Measurements from ENCODE around the gene ZNF70.

Gene ZNF70

GRCh38 chr22:23756891-23757290 is 6.0 kb upstream of the ZNF70 start:
- Mint-ChIP-seq H3K4me3 (no peak overlapping the region), H3K36me3 (ENCODE audit: low read depth) (no peaks in the 10 kb centered on the region), H3K27me3 (ENCODE audit: low read depth) (no peaks in the 10 kb centered on the region), H3K9me3 (no peaks in the 10 kb centered on the region), H3K4me1 (ENCODE audit: low read depth) (peaks cover 3% of the 10 kb centered on the region), H3K27ac (no peak overlapping the region)

DNA sequence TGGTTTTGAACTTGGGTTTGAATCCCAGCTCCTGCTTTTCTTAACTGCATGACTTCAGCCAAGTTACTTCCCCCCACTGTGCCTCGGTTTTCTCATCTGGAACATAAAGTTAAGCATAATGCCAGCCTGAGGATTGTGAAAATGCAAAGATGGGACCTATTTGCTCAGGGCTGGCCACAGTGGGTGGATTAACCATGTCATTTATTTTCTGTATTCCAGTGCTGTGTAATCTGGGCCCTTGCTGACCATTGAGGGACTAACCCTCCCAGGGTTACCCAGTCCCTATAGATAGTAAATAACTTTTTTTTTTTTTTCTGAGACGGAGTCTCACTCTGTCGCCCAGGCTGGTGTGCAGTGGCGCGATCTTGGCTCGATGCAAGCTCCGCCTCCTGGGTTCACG is 4.8 kb upstream of the ZNF70 start:
- H3K27ac Mint-ChIP-seq, result no peak overlapping the region
- H3K4me3 Mint-ChIP-seq, result no peak overlapping the region
- H3K36me3 Mint-ChIP-seq (ENCODE audit: low read depth), result no peaks in the 10 kb centered on the region
- no peaks in the 10 kb centered on the region for H3K27me3 Mint-ChIP-seq (ENCODE audit: low read depth)
- no peaks in the 10 kb centered on the region for H3K9me3 Mint-ChIP-seq
- peaks cover 3% of the 10 kb centered on the region for H3K4me1 Mint-ChIP-seq (ENCODE audit: low read depth)

DNA sequence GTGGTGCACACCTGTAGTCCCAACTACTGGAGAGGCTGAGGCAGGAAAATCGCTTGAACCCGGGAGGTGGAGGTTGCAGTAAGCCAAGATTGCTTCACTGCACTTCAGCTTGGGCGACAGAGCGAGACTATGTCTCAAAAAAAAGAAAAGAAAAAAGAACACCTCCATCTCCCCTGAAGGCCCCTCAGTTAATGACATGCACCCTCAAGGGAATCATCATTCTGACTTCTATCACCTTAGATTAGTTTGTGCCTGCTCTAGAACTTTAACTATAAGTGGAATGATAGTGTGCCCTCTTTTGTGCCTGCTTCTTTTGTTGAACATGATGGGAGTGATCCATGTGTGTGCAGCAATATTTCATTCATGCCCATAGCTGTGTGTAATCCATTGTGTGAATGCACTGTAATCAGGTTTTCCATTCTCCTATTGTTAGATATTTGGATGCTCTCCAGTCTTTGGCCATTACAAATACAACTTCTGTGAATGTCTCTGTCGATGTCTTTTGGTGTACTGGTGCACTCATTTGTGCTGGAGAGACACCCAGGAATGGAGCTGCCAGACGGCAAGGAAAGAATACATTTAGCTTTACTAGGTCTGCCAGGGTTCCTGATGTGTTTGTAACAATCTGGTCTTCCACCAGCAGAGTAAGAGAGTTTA is 4.2 kb upstream of the ZNF70 start:
- Mint-ChIP-seq H3K27me3 (ENCODE audit: low read depth) (peaks cover 1% of the 10 kb centered on the region), H3K36me3 (ENCODE audit: low read depth) (no peaks in the 10 kb centered on the region), H3K4me1 (ENCODE audit: low read depth) (peaks cover 9% of the 10 kb centered on the region), H3K27ac (no peak overlapping the region), H3K4me3 (no peak overlapping the region), H3K9me3 (no peaks in the 10 kb centered on the region)

DNA sequence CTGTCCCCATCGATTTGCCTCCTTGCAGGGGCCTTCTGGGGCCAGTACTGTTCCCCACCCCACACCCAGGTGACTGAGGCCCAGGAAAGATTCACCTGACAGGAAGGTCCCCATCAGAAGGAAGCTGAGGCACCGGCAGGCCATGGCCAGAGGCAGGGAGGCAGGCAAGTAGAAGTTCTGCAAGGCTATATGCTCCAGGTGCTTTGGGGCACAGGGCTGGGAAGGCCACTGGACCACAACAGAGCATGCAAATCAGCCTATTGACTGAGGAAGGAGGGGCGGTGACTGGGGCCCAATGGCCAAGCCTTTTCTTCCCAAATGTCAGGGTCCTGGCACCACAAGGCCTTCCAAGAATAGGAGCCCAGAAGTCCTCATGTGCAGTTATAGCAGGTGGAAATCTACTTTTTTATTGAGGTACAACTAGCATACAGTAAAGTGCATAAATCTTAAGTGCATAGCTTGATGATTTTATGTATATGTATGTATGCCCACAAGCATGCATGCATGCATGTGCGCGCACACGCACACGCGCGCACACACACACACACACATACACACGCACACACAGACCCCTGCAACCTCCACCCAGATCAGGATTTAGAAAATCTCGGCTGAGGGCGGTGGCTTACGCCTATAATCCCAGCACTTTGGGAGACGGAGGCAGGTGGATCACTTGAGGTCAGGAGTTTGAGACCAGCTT is 3.5 kb upstream of the ZNF70 start, which contains the start of gene VPREB3:
TSS of gene VPREB3 (minus strand) at position 206 of the 700 bp plus-strand sequence. CDS start at position 144, 62 bp downstream.
- Mint-ChIP-seq H3K4me3 (no peak within 1 kb of the TSS), H3K9me3 (no peaks in the 10 kb centered on the region), H3K4me1 (ENCODE audit: low read depth) (peaks cover 15% of the 10 kb centered on the region), H3K36me3 (ENCODE audit: low read depth) (peaks cover 2% of the 10 kb centered on the region), H3K27me3 (ENCODE audit: low read depth) (peaks cover 5% of the 10 kb centered on the region), H3K27ac (no peak within 1 kb of the TSS)

DNA sequence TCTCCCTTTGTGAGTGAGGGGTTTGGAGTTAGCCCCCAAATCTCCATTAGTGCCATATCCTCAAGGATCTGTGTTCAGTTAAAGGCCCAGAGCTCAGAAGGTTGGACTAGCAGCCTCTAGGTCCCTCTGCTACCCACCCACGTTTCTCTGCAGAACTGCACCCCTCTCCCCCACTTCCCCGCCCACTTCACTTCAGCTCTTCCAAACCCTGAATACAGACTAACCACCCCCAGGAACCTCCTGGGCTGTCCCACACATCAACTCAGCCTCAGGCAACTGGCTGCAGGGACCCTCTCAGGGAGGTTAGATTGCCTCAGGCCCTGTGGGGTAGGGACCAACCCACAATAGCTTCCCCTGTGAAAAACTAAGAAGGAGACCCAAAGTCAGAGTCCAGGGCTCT is 2.5 kb upstream of the ZNF70 start:
- peaks cover 2% of the 10 kb centered on the region for H3K36me3 Mint-ChIP-seq (ENCODE audit: low read depth)
- peaks cover 15% of the 10 kb centered on the region for H3K4me1 Mint-ChIP-seq (ENCODE audit: low read depth)
- no peak overlapping the region for H3K4me3 Mint-ChIP-seq
- H3K27me3 Mint-ChIP-seq (ENCODE audit: low read depth), result peaks cover 5% of the 10 kb centered on the region
- no peak overlapping the region for H3K27ac Mint-ChIP-seq
- no peaks in the 10 kb centered on the region for H3K9me3 Mint-ChIP-seq

GRCh38 chr22:23752750-23753149 is 1.8 kb upstream of the ZNF70 start:
- Mint-ChIP-seq H3K27ac (no peak overlapping the region), H3K36me3 (ENCODE audit: low read depth) (peaks cover 2% of the 10 kb centered on the region), H3K4me3 (peak overlapping the region; percentile 79), H3K4me1 (ENCODE audit: low read depth) (peaks cover 15% of the 10 kb centered on the region), H3K27me3 (ENCODE audit: low read depth) (peaks cover 5% of the 10 kb centered on the region), H3K9me3 (no peaks in the 10 kb centered on the region)

DNA sequence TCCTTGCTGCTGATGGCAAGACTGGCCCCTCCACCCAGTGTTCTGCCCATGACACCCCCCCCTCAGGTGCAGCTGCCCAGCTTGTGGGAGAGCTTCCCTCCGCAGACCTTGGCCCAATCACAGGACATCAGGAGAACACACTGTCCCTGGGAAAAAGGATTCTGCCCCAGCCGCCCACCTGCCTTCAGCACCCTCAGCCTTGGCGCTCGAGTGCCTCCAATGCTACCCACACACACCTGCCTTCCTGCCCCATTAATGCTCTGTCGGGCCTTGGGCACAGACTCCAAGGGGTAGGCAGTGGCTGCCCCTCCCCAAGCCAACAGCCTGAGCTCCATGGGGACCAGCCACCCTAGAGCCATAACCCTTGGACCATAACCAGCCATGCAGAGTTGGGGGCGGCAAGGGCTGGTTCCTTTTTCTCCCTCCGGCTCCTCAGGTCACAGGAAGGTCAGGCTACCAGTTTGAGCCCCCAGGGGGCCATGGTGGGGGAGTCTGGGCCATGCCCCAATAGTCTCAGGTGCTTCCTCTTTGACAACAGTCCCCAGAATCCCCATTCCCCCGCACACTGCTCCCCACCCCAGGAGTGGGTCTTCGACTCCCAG is 1.3 kb upstream of the ZNF70 start:
- peak overlapping the region; percentile 52 for H3K27ac Mint-ChIP-seq
- H3K4me3 Mint-ChIP-seq, result peak overlapping the region; percentile 79
- peaks cover 5% of the 10 kb centered on the region for H3K27me3 Mint-ChIP-seq (ENCODE audit: low read depth)
- H3K36me3 Mint-ChIP-seq (ENCODE audit: low read depth), result peaks cover 2% of the 10 kb centered on the region
- H3K4me1 Mint-ChIP-seq (ENCODE audit: low read depth), result peaks cover 15% of the 10 kb centered on the region
- no peaks in the 10 kb centered on the region for H3K9me3 Mint-ChIP-seq

DNA sequence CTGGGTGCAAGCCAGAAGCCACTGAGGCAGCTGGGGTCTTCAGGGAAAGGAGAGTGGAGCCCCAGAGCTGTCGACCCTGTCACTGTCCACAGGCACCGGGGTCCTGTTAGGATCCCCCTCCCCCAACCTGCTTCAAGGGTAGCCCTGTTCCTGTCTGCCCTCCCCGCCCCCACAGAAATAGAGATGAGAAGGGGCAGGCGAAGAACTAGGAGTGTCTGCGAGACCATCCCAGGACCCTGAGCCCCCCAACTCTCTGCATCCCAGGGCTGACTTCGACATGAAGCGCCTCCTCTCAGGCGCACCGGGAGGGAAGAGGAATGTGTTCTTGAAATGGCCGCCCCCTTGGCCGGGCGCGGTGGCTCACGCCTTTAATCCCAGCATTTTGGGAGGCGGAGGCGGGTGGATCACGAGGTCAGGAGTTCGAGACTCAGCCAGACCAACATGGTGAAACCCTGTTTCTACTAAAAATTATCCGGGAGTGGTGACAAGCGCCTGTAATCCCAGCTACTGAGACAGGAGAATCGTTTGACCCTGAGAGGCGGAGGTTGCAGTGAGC is 607 bp upstream of the ZNF70 start:
- Mint-ChIP-seq H3K9me3 (no peaks in the 10 kb centered on the region), H3K27me3 (ENCODE audit: low read depth) (peaks cover 5% of the 10 kb centered on the region), H3K4me3 (peak overlapping the region; percentile 79), H3K36me3 (ENCODE audit: low read depth) (peaks cover 6% of the 10 kb centered on the region), H3K27ac (no peak overlapping the region), H3K4me1 (ENCODE audit: low read depth) (peaks cover 15% of the 10 kb centered on the region)

DNA sequence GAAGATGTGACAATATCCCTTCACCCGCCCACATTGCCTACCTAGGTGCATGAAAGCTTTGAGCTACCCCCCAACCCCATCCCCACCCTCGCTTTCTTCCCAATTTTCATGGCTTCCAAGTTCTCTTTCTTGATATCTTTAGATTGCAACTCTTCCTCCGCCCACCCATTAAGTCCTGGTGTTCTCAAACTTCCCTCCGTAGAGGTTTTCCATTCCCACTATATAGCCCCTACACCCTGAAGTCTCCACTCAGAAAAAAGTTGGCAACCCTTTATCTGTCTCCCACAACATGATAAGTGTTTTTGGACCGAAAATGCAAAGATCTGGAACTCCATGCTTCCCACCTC is 572 bp downstream of the ZNF70 start:
- peaks cover 15% of the 10 kb centered on the region for H3K4me1 Mint-ChIP-seq (ENCODE audit: low read depth)
- peak overlapping the region; percentile 70 for H3K27ac Mint-ChIP-seq
- peak overlapping the region; percentile 80 for H3K4me3 Mint-ChIP-seq
- H3K36me3 Mint-ChIP-seq (ENCODE audit: low read depth), result peaks cover 6% of the 10 kb centered on the region
- H3K27me3 Mint-ChIP-seq (ENCODE audit: low read depth), result peaks cover 5% of the 10 kb centered on the region
- H3K9me3 Mint-ChIP-seq, result no peaks in the 10 kb centered on the region

- H3K27ac Mint-ChIP-seq, result no peak overlapping the region
- peak overlapping the region; percentile 80 for H3K4me3 Mint-ChIP-seq
Observed at GRCh38 chr22:23749841-23750301, 1.0 kb downstream of the ZNF70 start.

GRCh38 chr22:23745791-23746190 is 5.1 kb downstream of the ZNF70 start:
- no peak overlapping the region for H3K4me3 Mint-ChIP-seq
- peaks cover 25% of the 10 kb centered on the region for H3K36me3 Mint-ChIP-seq (ENCODE audit: low read depth)
- H3K27me3 Mint-ChIP-seq (ENCODE audit: low read depth), result peaks cover 5% of the 10 kb centered on the region
- H3K9me3 Mint-ChIP-seq, result peaks cover 11% of the 10 kb centered on the region
- H3K27ac Mint-ChIP-seq, result no peak overlapping the region
- H3K4me1 Mint-ChIP-seq (ENCODE audit: low read depth), result peaks cover 11% of the 10 kb centered on the region

More at GRCh38 chr22:23749841-23750301, 1.0 kb downstream of the ZNF70 start:
- peaks cover 10% of the 10 kb centered on the region for H3K36me3 Mint-ChIP-seq (ENCODE audit: low read depth)
- peaks cover 5% of the 10 kb centered on the region for H3K27me3 Mint-ChIP-seq (ENCODE audit: low read depth)
- H3K9me3 Mint-ChIP-seq, result peaks cover 4% of the 10 kb centered on the region
- H3K4me1 Mint-ChIP-seq (ENCODE audit: low read depth), result peaks cover 15% of the 10 kb centered on the region

DNA sequence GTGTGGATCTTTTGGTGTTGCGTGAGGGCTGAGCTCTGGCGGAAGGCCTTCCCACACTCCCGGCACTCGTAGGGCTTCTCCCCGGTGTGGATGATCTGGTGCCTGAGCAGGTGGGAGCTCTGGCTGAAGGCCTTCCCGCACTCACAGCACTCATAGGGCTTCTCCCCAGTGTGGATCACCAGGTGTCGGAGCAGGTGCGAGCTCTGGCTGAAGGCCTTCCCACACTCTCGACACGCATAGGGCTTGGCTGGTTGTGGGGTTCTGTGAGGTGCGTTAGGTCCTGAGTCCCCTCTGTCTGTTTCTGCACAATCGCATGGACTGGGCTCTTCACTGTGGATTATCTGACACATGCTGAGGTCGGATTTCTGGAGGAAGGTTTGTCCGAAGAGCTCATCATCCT is 6.4 kb downstream of the ZNF70 start:
- Mint-ChIP-seq H3K36me3 (ENCODE audit: low read depth) (peaks cover 23% of the 10 kb centered on the region), H3K4me1 (ENCODE audit: low read depth) (no peaks in the 10 kb centered on the region), H3K27ac (no peak overlapping the region), H3K9me3 (peaks cover 11% of the 10 kb centered on the region), H3K4me3 (no peak overlapping the region), H3K27me3 (ENCODE audit: low read depth) (no peaks in the 10 kb centered on the region)

DNA sequence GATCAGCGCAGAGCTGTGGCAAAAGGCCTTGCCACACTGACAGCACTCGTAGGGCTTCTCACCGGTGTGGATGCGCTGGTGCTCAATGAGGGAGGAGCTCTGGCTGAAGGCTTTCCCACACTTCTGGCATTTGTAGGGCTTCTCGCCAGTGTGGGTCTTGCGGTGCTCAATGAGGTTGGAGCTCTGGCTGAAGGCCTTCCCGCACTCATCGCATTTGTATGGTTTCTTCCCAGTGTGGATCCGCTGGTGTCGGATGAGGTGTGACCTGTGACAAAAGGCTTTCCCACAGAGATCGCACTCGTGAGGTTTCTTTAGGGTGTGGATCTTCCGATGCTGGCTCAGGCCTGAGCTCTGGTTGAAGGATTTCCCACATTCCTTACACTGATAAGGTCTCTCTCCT is 6.9 kb downstream of the ZNF70 start:
- H3K27me3 Mint-ChIP-seq (ENCODE audit: low read depth), result no peaks in the 10 kb centered on the region
- peaks cover 11% of the 10 kb centered on the region for H3K9me3 Mint-ChIP-seq
- no peaks in the 10 kb centered on the region for H3K4me1 Mint-ChIP-seq (ENCODE audit: low read depth)
- no peak overlapping the region for H3K4me3 Mint-ChIP-seq
- no peak overlapping the region for H3K27ac Mint-ChIP-seq
- peaks cover 23% of the 10 kb centered on the region for H3K36me3 Mint-ChIP-seq (ENCODE audit: low read depth)

DNA sequence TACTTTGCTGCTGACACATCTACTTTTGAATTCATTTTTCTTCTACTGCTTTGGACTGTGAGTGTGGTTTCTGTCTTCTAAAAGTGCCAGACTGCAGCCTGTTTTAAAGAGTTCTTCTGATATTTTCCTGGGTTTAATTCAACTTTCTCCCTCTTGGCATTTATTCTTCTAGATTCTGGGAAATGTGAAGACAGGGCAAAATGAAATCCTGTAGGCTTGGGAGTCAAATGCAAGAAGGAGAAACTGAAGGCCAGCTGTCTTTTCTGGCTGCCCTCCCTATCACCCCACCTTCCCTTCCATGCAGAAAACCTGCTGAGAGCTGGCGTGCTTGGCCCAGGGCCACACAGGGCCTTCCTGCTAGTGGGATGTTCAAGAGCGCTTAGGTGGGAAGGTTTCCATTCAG is 7.6 kb downstream of the ZNF70 start:
- Mint-ChIP-seq H3K4me1 (ENCODE audit: low read depth) (no peaks in the 10 kb centered on the region), H3K27ac (no peak overlapping the region), H3K4me3 (no peak overlapping the region), H3K9me3 (peaks cover 11% of the 10 kb centered on the region), H3K27me3 (ENCODE audit: low read depth) (no peaks in the 10 kb centered on the region), H3K36me3 (ENCODE audit: low read depth) (peaks cover 23% of the 10 kb centered on the region)
